Effector memory CD4-positive, alpha-beta T cell (primary cell): ENCODE data around the gene MARCO.
"Not testable (repeated sequence)": the region's sequence is repeated elsewhere in the genome, so short reads cannot be mapped to it uniquely, and the experiment has no call there.

Source experiments
- DNase-seq, 3 donors: peaks; one replicate each; pipeline ENCODE4 v3.0.0-alpha.2; 2020
- H3K27ac ChIP-seq: 2 replicates; pipeline ENCODE4 v1.7.0; 2013; ENCODE audit warnings: mild to moderate bottlenecking, low read length, moderate library complexity; ENCODE audit not compliant: insufficient read depth, poor library complexity, severe bottlenecking
- H3K27me3 ChIP-seq: replicated peaks from 2 replicates; pipeline ENCODE4 v1.7.0; 2013; ENCODE audit warnings: mild to moderate bottlenecking, low read length; ENCODE audit not compliant: insufficient read depth, control insufficient read depth, poor library complexity, severe bottlenecking
- H3K36me3 ChIP-seq: 2 replicates; pipeline ENCODE4 v1.7.0; 2013; ENCODE audit warnings: mild to moderate bottlenecking, low read length, moderate library complexity; ENCODE audit not compliant: control insufficient read depth, insufficient read depth
- H3K4me1 ChIP-seq: 2 replicates; pipeline ENCODE4 v1.7.0; 2013; ENCODE audit warnings: low read length, mild to moderate bottlenecking; ENCODE audit not compliant: control insufficient read depth, insufficient read depth, poor library complexity, severe bottlenecking
- H3K4me3 ChIP-seq: 2 replicates; pipeline ENCODE4 v1.7.0; 2013; ENCODE audit warnings: low read length, low read depth, mild to moderate bottlenecking; ENCODE audit not compliant: insufficient read depth, poor library complexity, severe bottlenecking
- H3K9me3 ChIP-seq: 2 replicates; pipeline ENCODE4 v1.7.0; 2013; ENCODE audit warnings: mild to moderate bottlenecking, low read length, moderate library complexity; ENCODE audit not compliant: control insufficient read depth

MARCO gene

GRCh38 chr2:118993392-118993752 lies 51.4 kb downstream of the MARCO start:
- Histone ChIP-seq H3K27me3 (no peaks in the 10 kb centered on the region), H3K4me1 (no peaks in the 10 kb centered on the region), H3K36me3 (no peaks in the 10 kb centered on the region), H3K27ac (no peak overlapping the region), H3K9me3 (no peaks in the 10 kb centered on the region), H3K4me3 (no peak overlapping the region)
- no peak for DNase-seq

DNA sequence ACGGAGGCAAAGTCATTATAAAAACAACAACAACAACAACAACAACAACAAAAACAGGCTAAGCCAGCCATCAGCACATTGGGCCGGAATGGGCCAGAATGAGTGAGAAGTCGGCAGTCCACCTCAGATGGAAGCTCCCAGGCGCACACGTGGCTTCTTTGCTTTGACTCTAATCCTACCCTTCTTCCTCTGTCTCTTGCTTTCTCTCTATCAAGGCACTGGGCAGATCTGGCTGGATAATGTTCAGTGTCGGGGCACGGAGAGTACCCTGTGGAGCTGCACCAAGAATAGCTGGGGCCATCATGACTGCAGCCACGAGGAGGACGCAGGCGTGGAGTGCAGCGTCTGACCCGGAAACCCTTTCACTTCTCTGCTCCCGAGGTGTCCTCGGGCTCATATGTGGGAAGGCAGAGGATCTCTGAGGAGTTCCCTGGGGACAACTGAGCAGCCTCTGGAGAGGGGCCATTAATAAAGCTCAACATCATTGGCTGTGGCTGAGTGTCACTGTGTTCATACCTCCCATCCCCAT lies 52.2 kb downstream of the MARCO start:
- Histone ChIP-seq H3K27me3 (no peaks in the 10 kb centered on the region), H3K36me3 (no peaks in the 10 kb centered on the region), H3K27ac (no peak overlapping the region), H3K4me1 (no peaks in the 10 kb centered on the region), H3K9me3 (no peaks in the 10 kb centered on the region), H3K4me3 (no peak overlapping the region)
- no peak for DNase-seq

GRCh38 chr2:118994778-118995177 lies 52.8 kb downstream of the MARCO start:
- H3K4me3 ChIP-seq: no peak overlapping the region
- DNase-seq: no peak
- H3K27me3 ChIP-seq: no peaks in the 10 kb centered on the region
- no peaks in the 10 kb centered on the region for H3K36me3 ChIP-seq
- H3K27ac ChIP-seq: no peak overlapping the region
- no peaks in the 10 kb centered on the region for H3K4me1 ChIP-seq
- H3K9me3 ChIP-seq: no peaks in the 10 kb centered on the region

DNA sequence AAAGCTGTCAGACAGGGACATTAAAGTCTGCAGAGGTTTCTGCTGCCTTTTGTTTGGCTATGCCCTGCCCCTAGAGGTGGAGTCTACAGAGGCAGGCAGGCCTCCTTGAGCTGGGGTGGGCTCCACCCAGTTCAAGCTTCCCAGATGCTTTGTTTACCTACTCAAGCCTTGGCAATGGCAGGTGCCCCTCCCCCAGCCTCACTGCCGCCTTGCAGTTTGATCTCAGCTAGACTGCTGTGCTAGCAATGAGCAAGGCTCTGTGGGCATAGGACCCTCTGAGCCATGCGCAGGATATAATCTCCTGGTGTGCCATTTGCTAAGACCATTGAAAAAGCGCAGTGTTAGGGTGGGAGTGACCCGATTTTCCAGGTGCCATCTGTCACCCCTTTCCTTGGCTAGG lies 61.9 kb downstream of the MARCO start:
- not testable (repeated sequence) for H3K36me3 ChIP-seq, H3K27me3 ChIP-seq, H3K4me1 ChIP-seq, H3K4me3 ChIP-seq, DNase-seq, H3K27ac ChIP-seq, H3K9me3 ChIP-seq

- Histone ChIP-seq H3K4me1 (no peaks in the 10 kb centered on the region), H3K36me3 (no peaks in the 10 kb centered on the region), H3K27me3 (no peaks in the 10 kb centered on the region), H3K4me3 (no peak overlapping the region), H3K9me3 (no peaks in the 10 kb centered on the region), H3K27ac (no peak overlapping the region)
- DNase-seq: no peak
Observed at GRCh38 chr2:119004602-119005001, 62.6 kb downstream of the MARCO start.

DNA sequence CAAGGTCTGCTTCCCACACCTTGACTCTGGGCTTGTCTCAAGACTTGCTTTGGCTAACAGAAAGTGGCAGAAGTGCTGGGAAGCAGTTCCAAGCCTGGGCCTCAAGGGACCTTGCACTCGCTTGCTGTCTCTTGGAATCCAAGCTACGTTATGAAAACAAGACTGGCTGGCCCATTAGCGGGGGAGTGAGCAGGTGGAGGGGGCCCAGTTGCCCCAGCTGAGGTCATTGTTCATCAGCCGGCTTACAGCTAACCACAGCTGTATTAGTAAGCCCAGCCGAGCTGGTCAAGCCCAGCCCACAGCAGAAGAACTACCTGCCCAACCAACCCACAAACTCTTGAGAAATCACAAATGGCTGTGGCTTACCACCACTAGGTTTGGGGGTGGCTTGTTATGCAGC lies 63.1 kb downstream of the MARCO start:
- no peaks in the 10 kb centered on the region for H3K4me1 ChIP-seq
- no peaks in the 10 kb centered on the region for H3K27me3 ChIP-seq
- H3K4me3 ChIP-seq: no peak overlapping the region
- no peak overlapping the region for H3K27ac ChIP-seq
- H3K9me3 ChIP-seq: no peaks in the 10 kb centered on the region
- DNase-seq: no peak
- no peaks in the 10 kb centered on the region for H3K36me3 ChIP-seq

DNA sequence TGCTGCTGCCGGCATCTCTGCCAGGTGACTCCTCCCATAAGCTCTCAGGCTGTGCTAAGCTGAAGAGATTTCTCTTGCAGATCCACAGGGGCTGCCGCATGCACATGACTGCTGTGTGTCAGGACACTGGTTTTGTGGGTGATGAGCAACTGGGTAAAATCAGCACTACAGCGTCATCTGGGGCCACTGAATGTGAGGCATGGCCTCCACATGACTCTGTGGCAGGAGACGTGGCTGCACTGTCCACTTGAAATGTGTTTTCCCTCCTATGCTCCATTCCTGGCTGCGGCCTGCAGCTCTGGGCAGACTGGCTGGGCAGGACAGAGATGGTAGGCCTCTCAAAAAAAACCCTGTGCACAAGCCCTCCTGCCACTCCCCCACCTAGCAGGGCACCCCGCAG lies 63.6 kb downstream of the MARCO start:
- no peaks in the 10 kb centered on the region for H3K4me1 ChIP-seq
- H3K9me3 ChIP-seq: no peaks in the 10 kb centered on the region
- no peak overlapping the region for H3K4me3 ChIP-seq
- no peak overlapping the region for H3K27ac ChIP-seq
- no peaks in the 10 kb centered on the region for H3K36me3 ChIP-seq
- DNase-seq: no peak
- no peaks in the 10 kb centered on the region for H3K27me3 ChIP-seq

GRCh38 chr2:119006441-119006840 lies 64.4 kb downstream of the MARCO start:
- Histone ChIP-seq H3K36me3 (no peaks in the 10 kb centered on the region), H3K4me1 (no peaks in the 10 kb centered on the region), H3K9me3 (no peaks in the 10 kb centered on the region), H3K27ac (no peak overlapping the region), H3K27me3 (no peaks in the 10 kb centered on the region), H3K4me3 (no peak overlapping the region)
- no peak for DNase-seq

- Histone ChIP-seq H3K27me3 (no peaks in the 10 kb centered on the region), H3K36me3 (no peaks in the 10 kb centered on the region), H3K27ac (no peak overlapping the region), H3K4me3 (no peak overlapping the region), H3K4me1 (no peaks in the 10 kb centered on the region), H3K9me3 (no peaks in the 10 kb centered on the region)
- DNase-seq: no peak
Observed at GRCh38 chr2:119008108-119008507, 66.1 kb downstream of the MARCO start.

DNA sequence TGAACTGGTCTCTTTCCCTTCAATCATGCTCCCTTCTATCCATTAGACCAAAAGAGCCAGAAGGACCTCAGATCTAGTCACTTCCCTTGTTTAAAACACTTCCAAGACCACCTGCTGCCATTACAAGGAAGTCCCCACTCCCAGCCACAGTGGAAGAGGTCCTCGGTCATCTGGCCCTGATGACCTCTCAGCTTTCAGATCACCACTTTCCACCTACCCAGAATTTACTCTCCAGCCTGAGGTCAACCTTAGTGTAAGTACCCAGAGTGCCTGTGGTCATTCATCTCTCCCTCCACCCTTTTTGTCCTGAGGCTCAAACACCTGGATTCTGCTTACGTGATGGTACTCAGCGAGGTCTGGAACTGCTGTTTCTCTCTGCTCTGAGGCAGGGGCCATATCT lies 67.1 kb downstream of the MARCO start:
- Histone ChIP-seq H3K36me3 (no peaks in the 10 kb centered on the region), H3K27ac (no peak overlapping the region), H3K4me1 (no peaks in the 10 kb centered on the region), H3K27me3 (no peaks in the 10 kb centered on the region), H3K9me3 (no peaks in the 10 kb centered on the region), H3K4me3 (no peak overlapping the region)
- no peak for DNase-seq

- Histone ChIP-seq H3K36me3 (no peaks in the 10 kb centered on the region), H3K9me3 (no peaks in the 10 kb centered on the region), H3K27me3 (no peaks in the 10 kb centered on the region), H3K4me1 (no peaks in the 10 kb centered on the region), H3K27ac (no peak overlapping the region), H3K4me3 (no peak overlapping the region)
- DNase-seq: no peak
Observed at GRCh38 chr2:119010336-119010735, 68.3 kb downstream of the MARCO start.
